Neuronal stem cell (in vitro differentiated cells): Measurements from ENCODE around the gene TBATA.

Experiments used
- DNase-seq: peaks from one replicate; pipeline ENCODE4 v3.0.0-alpha.2; 2013; ENCODE audit warnings: low spot score
- H2AFZ ChIP-seq: one replicate; pipeline ENCODE4 v1.6.1; 2013; ENCODE audit warnings: mild to moderate bottlenecking, low read length, inconsistent platforms
- H2AK5ac ChIP-seq: 2 replicates; pipeline ENCODE4 v1.6.1; 2013; ENCODE audit warnings: low read depth, mild to moderate bottlenecking, inconsistent platforms, low read length, moderate library complexity, mixed read lengths
- H2BK120ac ChIP-seq: 2 replicates; pipeline ENCODE4 v1.6.1; 2013; ENCODE audit warnings: low read depth, mild to moderate bottlenecking, inconsistent platforms, low read length, moderate library complexity, mixed read lengths
- H2BK12ac ChIP-seq: one replicate; pipeline ENCODE4 v1.6.1; 2013; ENCODE audit warnings: low read length, inconsistent platforms
- H2BK15ac ChIP-seq: 2 replicates; pipeline ENCODE4 v1.6.1; 2013; ENCODE audit warnings: mild to moderate bottlenecking, low read length, inconsistent platforms, mixed read lengths
- H2BK5ac ChIP-seq: one replicate; pipeline ENCODE4 v1.6.1; 2013; ENCODE audit warnings: inconsistent platforms, mild to moderate bottlenecking, low read length, moderate library complexity
- H3K14ac ChIP-seq: one replicate; pipeline ENCODE4 v1.6.1; 2013; ENCODE audit warnings: low read length, inconsistent platforms
- H3K18ac ChIP-seq: 2 replicates; pipeline ENCODE4 v1.6.1; 2013; ENCODE audit warnings: low read length, inconsistent platforms
- H3K23ac ChIP-seq: 2 replicates; pipeline ENCODE4 v1.6.1; 2013; ENCODE audit warnings: low read depth, mild to moderate bottlenecking, mixed read lengths, low read length, inconsistent platforms; ENCODE audit not compliant: poor library complexity
- H3K27ac ChIP-seq: replicated peaks from 3 replicates; pipeline ENCODE4 v1.5.1; 2013; ENCODE audit warnings: low read length, inconsistent platforms
- H3K27me3 ChIP-seq, 3 experiments: 2 replicates each; pipeline ENCODE4 v1.6.1; 2013; ENCODE audit warnings: low read length in 3 of 3, mild to moderate bottlenecking in 2 of 3, inconsistent platforms in 1 of 3, low read depth in 1 of 3, mixed read lengths in 1 of 3, moderate library complexity in 1 of 3; ENCODE audit not compliant: control insufficient read depth in 3 of 3, insufficient read depth in 3 of 3
- H3K36me3 ChIP-seq, 2 donors: replicated peaks in 1 of 2; 2 replicates each; pipeline ENCODE4 v1.6.1; 2013; ENCODE audit warnings: low read length in 2 of 2; ENCODE audit not compliant: control insufficient read depth in 2 of 2, insufficient read depth in 2 of 2
- H3K4ac ChIP-seq: 2 replicates; pipeline ENCODE4 v1.6.1; 2013; ENCODE audit warnings: inconsistent platforms, mild to moderate bottlenecking, low read length, moderate library complexity
- H3K4me1 ChIP-seq, 2 donors: 1 replicate in 1 of 2; 2 replicates in 1 of 2; pipeline ENCODE4 v1.6.1; 2013; ENCODE audit warnings: low read length in 2 of 2, low read depth in 1 of 2; ENCODE audit not compliant: control insufficient read depth in 2 of 2, insufficient read depth in 1 of 2
- H3K4me2 ChIP-seq: one replicate; pipeline ENCODE4 v1.6.1; 2013; ENCODE audit warnings: mild to moderate bottlenecking, low read length, inconsistent platforms; ENCODE audit not compliant: insufficient read depth, poor library complexity, severe bottlenecking
- H3K4me3 ChIP-seq, 2 donors: 2 replicates each; pipeline ENCODE4 v1.5.1; 2013; ENCODE audit warnings: low read length in 2 of 2, mild to moderate bottlenecking in 2 of 2, inconsistent platforms in 1 of 2, moderate library complexity in 1 of 2
- H3K79me1 ChIP-seq: one replicate; pipeline ENCODE4 v1.6.1; 2013; ENCODE audit warnings: low read depth, mild to moderate bottlenecking, inconsistent platforms, low read length, moderate library complexity
- H3K9ac ChIP-seq: one replicate; pipeline ENCODE4 v1.6.1; 2013; ENCODE audit warnings: mild to moderate bottlenecking, low read depth, low read length, inconsistent platforms; ENCODE audit not compliant: poor library complexity
- H3K9me3 ChIP-seq, 2 donors: replicated peaks in 1 of 2; 2 replicates each; pipeline versions ENCODE3 to v1.6.1; 2013; ENCODE audit warnings: low read length in 2 of 2, mild to moderate bottlenecking in 2 of 2, inconsistent platforms in 1 of 2, low read depth in 1 of 2, mixed read lengths in 1 of 2, moderate library complexity in 1 of 2; ENCODE audit not compliant: control insufficient read depth in 2 of 2, insufficient read depth in 1 of 2
- H4K8ac ChIP-seq: one replicate; pipeline ENCODE4 v1.6.1; 2013; ENCODE audit warnings: low read depth, mild to moderate bottlenecking, inconsistent platforms, low read length, moderate library complexity
- H4K91ac ChIP-seq: one replicate; pipeline ENCODE4 v1.6.1; 2013; ENCODE audit warnings: low read length, low read depth, mild to moderate bottlenecking, inconsistent platforms; ENCODE audit not compliant: poor library complexity
- WGBS, 2 donors: extraction: QIAGEN DNeasy Blood & Tissue Kit; methylation state at CpG; one replicate each; pipeline ENCODE4 v1.1.7; 2013; ENCODE audit warnings: missing lambda C conversion rate in 2 of 2, mixed read lengths in 1 of 2; ENCODE audit not compliant: insufficient read length in 2 of 2, insufficient replicate concordance in 1 of 2; ENCODE audit errors: extremely low coverage in 2 of 2; 5-methylcytosine and 5-hydroxymethylcytosine counted together

TBATA gene

GRCh38 chr10:70778267-70778924 is 6.8 kb downstream of the TBATA start:
- H3K9ac ChIP-seq: no peak overlapping the region
- H3K27me3 ChIP-seq: peaks cover 0 to 37% (median 1%) of the 10 kb centered on the region in 3 experiments
- no peak overlapping the region for H2BK5ac ChIP-seq
- H4K8ac ChIP-seq: no peak overlapping the region
- H3K4me3 ChIP-seq: no peak overlapping the region
- H2BK15ac ChIP-seq: no peak overlapping the region
- no peak overlapping the region for H3K23ac ChIP-seq
- no peak overlapping the region for H2BK12ac ChIP-seq
- H3K4ac ChIP-seq: no peak overlapping the region
- H3K18ac ChIP-seq: no peak overlapping the region
- no peak for DNase-seq
- no peak overlapping the region for H2BK120ac ChIP-seq
- no peaks in the 10 kb centered on the region for H3K79me1 ChIP-seq
- no peak overlapping the region for H3K4me2 ChIP-seq
- H3K27ac ChIP-seq: no peak overlapping the region
- no peaks in the 10 kb centered on the region for H3K9me3 ChIP-seq
- no peak overlapping the region for H4K91ac ChIP-seq
- H2AK5ac ChIP-seq: peak overlapping the region; percentile 26
- H3K14ac ChIP-seq: no peak overlapping the region
- no peaks in the 10 kb centered on the region for H3K36me3 ChIP-seq
- no peak overlapping the region for H2AFZ ChIP-seq
- WGBS, 2 donors: no CpG with 5 or more reads among the region's 9 CpGs
- peaks cover 0 to 5% of the 10 kb centered on the region in 2 donors for H3K4me1 ChIP-seq

- no CpG with 5 or more reads among the region's 18 CpGs for WGBS, 2 donors
- H3K23ac ChIP-seq: no peak overlapping the region
- no peak overlapping the region for H3K4me3 ChIP-seq
- peaks cover 0 to 5% of the 10 kb centered on the region in 2 donors for H3K4me1 ChIP-seq
- peak overlapping the region; percentile 41 for H2AK5ac ChIP-seq
- peak overlapping the region; percentile 0 for H3K18ac ChIP-seq
- no peak overlapping the region for H4K8ac ChIP-seq
- no peak overlapping the region for H3K4me2 ChIP-seq
- H3K27ac ChIP-seq: no peak overlapping the region
- H2BK12ac ChIP-seq: no peak overlapping the region
- H2BK5ac ChIP-seq: no peak overlapping the region
- H3K79me1 ChIP-seq: no peaks in the 10 kb centered on the region
- H2BK15ac ChIP-seq: peak overlapping the region; percentile 25
- peaks cover 0 to 33% (median 1%) of the 10 kb centered on the region in 3 experiments for H3K27me3 ChIP-seq
- no peaks in the 10 kb centered on the region for H3K9me3 ChIP-seq
- H2AFZ ChIP-seq: no peak overlapping the region
- no peaks in the 10 kb centered on the region for H3K36me3 ChIP-seq
- H3K14ac ChIP-seq: no peak overlapping the region
- H3K9ac ChIP-seq: no peak overlapping the region
- no peak overlapping the region for H2BK120ac ChIP-seq
- no peak overlapping the region for H4K91ac ChIP-seq
- no peak for DNase-seq
- H3K4ac ChIP-seq: no peak overlapping the region
These were observed 7.9 kb downstream of the TBATA start for GRCh38 chr10:70777063-70777875.

GRCh38 chr10:70776455-70777005 is 8.6 kb downstream of the TBATA start:
- Histone ChIP-seq H3K27me3 (peaks cover 0 to 33% (median 1%) of the 10 kb centered on the region in 3 experiments), H2BK12ac (no peak overlapping the region), H2BK120ac (no peak overlapping the region), H2BK5ac (no peak overlapping the region), H3K23ac (peak overlapping the region; percentile 51), H3K9me3 (no peaks in the 10 kb centered on the region), H3K4me1 (peaks cover 0 to 5% of the 10 kb centered on the region in 2 donors), H3K4me2 (no peak overlapping the region), H3K9ac (peak overlapping the region; percentile 10), H2AK5ac (peak overlapping the region; percentile 28), H3K4me3 (no peak overlapping the region), H2AFZ (no peak overlapping the region), H3K36me3 (no peaks in the 10 kb centered on the region), H3K14ac (peak overlapping the region; percentile 77), H3K79me1 (no peaks in the 10 kb centered on the region), H3K18ac (peak overlapping the region; percentile 38), H2BK15ac (peak overlapping the region; percentile 25), H4K91ac (no peak overlapping the region), H4K8ac (no peak overlapping the region), H3K27ac (no peak overlapping the region), H3K4ac (no peak overlapping the region)
- no peak for DNase-seq
- whole genome bisulfite sequencing, 2 donors: no CpG with 5 or more reads among the region's 11 CpGs
